Epithelial cell of proximal tubule (primary cell): ENCODE data around the gene ADAMTSL3. TPM values are rescaled to one million over a fixed set of nuclear protein-coding genes. Genes with fewer than 3 reads are reported as not detected.

Source experiments
- DNase-seq: peaks from one replicate; pipeline ENCODE4 v3.0.0-alpha.2; 2011; ENCODE audit warnings: low read depth
- H3K4me3 ChIP-seq: 2 replicates; pipeline ENCODE4 v1.5.1; 2011; ENCODE audit warnings: low read depth, mild to moderate bottlenecking, low read length
- CTCF ChIP-seq: conservative IDR thresholded peaks from 2 replicates; pipeline ENCODE4 v1.5.1; 2012; ENCODE audit warnings: low read depth, mild to moderate bottlenecking, low read length
- total RNA-seq: library from RNA; depleted of rRNA; stranded (reverse); fragments of >200 nt; gene quantifications from 2 replicates; pipeline ENCODE4 v1.2.3, GENCODE V29; 2015

The ADAMTSL3 gene
- total RNA-seq, 1 donor from 2014 or later = 0.58 TPM

GRCh38 chr15:83848315-83849050 lies 194.6 kb downstream of the ADAMTSL3 start:
- H3K4me3 ChIP-seq = no peak overlapping the region
- no peak for TF ChIP-seq CTCF
- peak; percentile 52 for DNase-seq

GRCh38 chr15:83850015-83850414 lies 196.1 kb downstream of the ADAMTSL3 start:
- no peak for TF ChIP-seq CTCF
- no peak for DNase-seq
- H3K4me3 ChIP-seq = no peak overlapping the region

- DNase-seq = no peak
- TF ChIP-seq CTCF = no peak
- H3K4me3 ChIP-seq = no peak overlapping the region
Observed at GRCh38 chr15:83850501-83851245, 196.8 kb downstream of the ADAMTSL3 start.

- TF ChIP-seq CTCF = no peak
- H3K4me3 ChIP-seq = no peak overlapping the region
- no peak for DNase-seq
Observed at GRCh38 chr15:83853232-83853631, 199.3 kb downstream of the ADAMTSL3 start.

- no peak overlapping the region for H3K4me3 ChIP-seq
Observed at GRCh38 chr15:83854321-83854720, 200.4 kb downstream of the ADAMTSL3 start.

GRCh38 chr15:83854950-83855707 lies 201.2 kb downstream of the ADAMTSL3 start:
- TF ChIP-seq CTCF = no peak
- no peak overlapping the region for H3K4me3 ChIP-seq
- DNase-seq = no peak

More at GRCh38 chr15:83854321-83854720, 200.4 kb downstream of the ADAMTSL3 start:
- DNase-seq = no peak
- no peak for TF ChIP-seq CTCF
